DMS53 (cell line): ENCODE measurements around the gene IQGAP3.

Source experiments
- DNase-seq: peaks from one replicate; lab custom pipeline; 2025; lab: John Stamatoyannopoulos, UW

Gene IQGAP3

GRCh38 chr1:156592910-156593660 lies 20.7 kb upstream of the IQGAP3 start:
- DNase-seq, result peak; percentile 94

- DNase-seq, result peak; percentile 61
Observed at GRCh38 chr1:156592158-156592909, 20.0 kb upstream of the IQGAP3 start.

GRCh38 chr1:156591432-156592157 lies 19.2 kb upstream of the IQGAP3 start, which contains the start of gene NAXE:
Gene NAXE, plus strand, starts transcription at chr1:156591776. Its CDS starts 29 bp downstream, at chr1:156591805.
- DNase-seq, result peak; percentile 92

DNA sequence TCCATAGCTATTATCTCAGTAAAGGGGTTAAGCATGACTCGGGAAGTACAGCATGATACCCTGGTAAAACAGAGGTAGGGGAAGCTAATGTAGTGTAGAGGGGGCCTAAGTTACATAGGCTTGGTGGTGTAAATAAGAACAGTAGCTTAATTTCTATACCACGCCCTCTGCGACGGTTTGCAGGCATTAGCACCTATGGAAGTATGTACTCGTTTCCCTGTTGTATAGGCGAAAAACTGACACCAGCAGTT lies 18.7 kb upstream of the IQGAP3 start:
- DNase-seq, result no peak

GRCh38 chr1:156590326-156591180 lies 18.2 kb upstream of the IQGAP3 start:
- no peak for DNase-seq

DNA sequence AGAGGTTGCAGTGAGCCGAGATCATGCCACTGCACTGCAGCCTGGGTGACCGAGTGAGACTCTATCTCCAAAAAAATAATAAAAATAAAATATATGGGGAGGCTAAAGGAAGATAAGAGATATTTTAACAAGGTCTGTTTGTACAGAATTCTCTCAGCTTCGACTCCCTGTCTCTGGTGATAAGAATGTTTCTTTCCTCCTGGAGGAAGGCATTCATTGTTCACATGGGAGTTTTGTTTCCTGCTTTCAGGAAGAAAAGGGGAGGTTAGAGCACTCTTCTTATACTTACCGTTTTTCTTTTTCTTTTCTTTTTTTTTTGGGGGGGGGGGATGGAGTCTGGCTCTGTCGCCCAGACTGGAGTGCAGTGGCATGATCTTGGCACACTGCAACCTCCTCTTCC lies 17.2 kb upstream of the IQGAP3 start:
- DNase-seq, result no peak

DNA sequence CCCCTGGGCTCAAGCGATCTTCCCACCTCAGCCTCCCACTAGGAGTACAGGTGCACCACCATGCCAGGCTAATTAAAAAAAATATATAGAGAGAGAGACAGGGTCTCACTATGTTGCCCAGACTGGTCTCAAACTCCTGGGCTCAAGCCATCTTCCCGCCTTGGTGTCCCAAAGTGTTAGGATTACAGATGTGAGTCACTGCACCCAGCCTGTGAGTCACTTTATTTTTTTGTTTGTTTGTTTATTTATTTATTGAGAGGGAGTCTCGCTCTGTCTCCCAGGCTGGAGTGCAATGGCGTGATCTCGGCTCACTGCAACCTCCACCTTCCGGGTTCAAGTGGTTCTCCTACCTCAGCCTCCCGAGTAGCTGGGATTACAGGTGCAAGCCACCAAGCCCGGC lies 15.6 kb upstream of the IQGAP3 start:
- DNase-seq, result peak; percentile 72

GRCh38 chr1:156586892-156587477 lies 14.6 kb upstream of the IQGAP3 start:
- DNase-seq, result no peak

DNA sequence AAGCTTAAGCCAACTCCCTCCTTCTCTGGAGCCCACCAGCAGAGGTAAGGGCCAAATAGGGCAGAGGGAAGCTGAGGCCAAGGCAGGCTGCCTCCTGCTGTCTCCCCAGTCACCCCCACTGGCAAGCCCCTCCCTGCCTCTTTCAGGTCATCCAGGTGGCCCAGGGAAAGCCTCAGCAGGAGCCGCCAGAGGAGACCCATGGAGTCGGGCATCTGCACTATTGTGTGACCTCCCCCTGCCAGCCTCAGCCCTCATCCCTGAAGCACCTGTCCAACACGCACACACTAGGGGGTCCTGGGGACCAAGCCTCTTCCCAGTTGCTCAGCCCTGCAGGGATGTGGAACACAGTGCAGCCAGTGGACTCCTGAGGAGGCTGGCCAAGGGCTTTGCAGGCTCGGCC lies 14.0 kb upstream of the IQGAP3 start:
- DNase-seq, result no peak

DNA sequence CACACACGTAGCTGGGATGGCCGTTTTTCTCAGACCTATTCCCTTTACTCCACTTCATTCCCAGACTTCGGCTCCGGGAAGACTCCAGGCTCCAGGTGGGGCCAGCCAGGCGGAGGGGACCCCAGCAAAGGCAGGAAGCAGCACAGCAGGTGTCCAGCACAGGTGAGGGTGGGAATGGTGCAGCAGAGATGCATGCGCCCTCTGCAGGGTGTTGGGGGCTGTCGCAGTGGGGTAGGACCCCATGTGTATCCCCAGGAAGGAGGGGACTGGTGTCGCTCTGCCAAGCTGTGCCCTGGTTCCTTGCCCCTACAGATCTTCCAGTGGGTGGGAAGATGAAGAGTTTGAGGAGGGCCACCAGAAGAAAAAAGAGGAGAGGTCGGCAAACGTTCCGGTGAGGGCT lies 12.4 kb upstream of the IQGAP3 start:
- peak; percentile 61 for DNase-seq

- DNase-seq, result peak; percentile 84
Observed at GRCh38 chr1:156583821-156584622, 11.7 kb upstream of the IQGAP3 start.

DNA sequence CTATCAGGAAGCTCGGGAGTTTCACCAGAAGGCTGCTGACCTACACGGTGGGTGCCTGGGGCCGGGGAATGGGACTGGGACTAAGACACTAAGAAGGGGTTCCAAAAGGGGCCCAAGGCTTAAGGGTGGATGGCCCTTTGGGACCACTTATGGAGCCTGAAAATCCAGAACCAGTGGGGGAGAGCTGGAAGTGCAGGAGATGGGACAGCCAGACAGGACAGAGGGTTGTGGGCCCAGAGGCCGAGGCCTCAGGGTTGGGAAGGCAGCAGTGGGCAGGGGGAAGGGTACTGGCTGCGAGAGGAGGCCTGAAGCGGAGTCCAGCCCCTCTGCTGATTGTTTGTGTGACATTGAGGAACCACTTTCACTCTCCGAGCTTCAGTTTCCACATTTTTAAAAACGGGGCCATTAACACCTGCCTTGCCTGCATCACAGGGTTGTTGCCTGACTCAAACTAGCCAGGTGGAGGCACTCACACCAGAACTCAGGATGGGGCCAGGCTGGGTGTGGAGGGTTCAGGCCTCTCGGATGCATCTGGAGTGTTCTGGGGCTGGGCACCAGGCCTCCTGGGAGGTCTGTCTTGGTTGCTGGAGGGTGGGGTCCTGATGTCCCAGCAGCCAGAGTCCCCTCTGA lies 10.1 kb upstream of the IQGAP3 start:
- no peak for DNase-seq

- DNase-seq, result no peak
Observed at GRCh38 chr1:156581661-156582387, 9.5 kb upstream of the IQGAP3 start.

- DNase-seq, result no peak
Observed at GRCh38 chr1:156579472-156579871, 7.1 kb upstream of the IQGAP3 start, which contains the start of gene TTC24. Gene TTC24, plus strand, starts transcription at chr1:156579723. Its CDS starts 1,642 bp downstream, at chr1:156581365.

DNA sequence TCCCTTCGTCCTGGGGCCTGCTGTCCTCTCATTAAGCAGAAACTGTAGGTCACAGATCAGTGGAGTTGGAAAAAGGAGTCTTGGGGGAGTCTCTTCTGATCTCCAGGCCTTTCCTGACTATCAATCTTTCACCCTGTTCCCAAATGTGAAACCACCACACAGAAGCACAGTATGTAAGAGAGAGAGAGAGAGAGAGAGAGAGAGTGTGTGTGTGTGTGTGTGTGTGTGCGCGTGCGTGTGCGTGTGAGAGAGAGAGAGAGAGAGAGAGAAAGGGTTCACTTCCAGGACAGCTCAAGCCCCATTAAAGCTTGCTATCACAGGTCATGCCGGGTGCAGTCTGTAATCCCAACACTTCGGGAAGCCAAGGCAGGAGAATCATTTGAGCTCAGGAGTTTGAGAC lies 5.7 kb upstream of the IQGAP3 start:
- DNase-seq, result peak; percentile 56

GRCh38 chr1:156577550-156577949 lies 5.2 kb upstream of the IQGAP3 start:
- peak; percentile 56 for DNase-seq

- DNase-seq, result no peak
Observed at GRCh38 chr1:156574039-156574633, 1.8 kb upstream of the IQGAP3 start.

- DNase-seq, result no peak
Observed at GRCh38 chr1:156572663-156573018, 276 bp upstream of the IQGAP3 start.

DNA sequence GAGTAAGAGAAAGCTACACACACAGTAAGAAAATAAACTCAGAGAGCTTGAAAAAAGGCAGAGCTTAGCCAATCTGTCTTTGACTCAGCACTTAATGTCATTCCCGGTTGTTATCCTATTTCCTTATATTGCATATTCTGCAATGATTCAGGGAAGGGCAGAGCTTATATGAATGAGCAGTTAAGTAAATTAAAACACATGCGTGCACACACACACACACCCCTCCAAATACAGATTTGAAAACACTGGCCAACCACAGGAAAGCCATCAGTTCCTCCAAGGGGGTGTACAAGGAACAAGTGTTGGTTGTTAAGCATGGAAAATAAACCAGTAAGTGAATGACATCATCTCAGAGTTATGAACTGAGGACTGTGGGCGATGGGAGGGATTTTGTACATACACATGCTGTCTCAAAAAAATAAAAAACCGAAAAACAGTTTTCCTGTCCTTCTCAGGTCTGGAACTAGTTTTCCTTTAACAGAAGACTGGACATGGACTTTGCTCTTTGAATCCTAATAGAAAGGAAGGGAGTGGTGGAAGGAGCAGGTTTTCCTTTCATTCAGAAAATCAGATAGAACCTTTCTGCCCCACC lies 1.0 kb downstream of the IQGAP3 start:
- peak; percentile 53 for DNase-seq
